OCI-LY1 (cell line): ENCODE data around the gene MTOR.

ENCODE experiments used
- H2AFZ ChIP-seq: fragments of 200-600 bp; sonication (generic), shearing (Covaris generic); 2 replicates; pipeline ENCODE4 v1.6.0; 2014; ENCODE audit warnings: antibody characterized with exemption, mild to moderate bottlenecking, low read length
- H3F3A ChIP-seq: fragments of 200-600 bp; sonication (generic), shearing (Covaris generic); 2 replicates; pipeline ENCODE4 v1.6.0; 2014; ENCODE audit warnings: mild to moderate bottlenecking, antibody characterized with exemption, low read length, moderate library complexity; ENCODE audit not compliant: insufficient read depth
- H3K27ac ChIP-seq: fragments of 200-600 bp; sonication (generic); 2 replicates; pipeline ENCODE4 v1.5.1; 2014; ENCODE audit warnings: low read length, mixed run types, mild to moderate bottlenecking, low read depth; ENCODE audit not compliant: poor library complexity, severe bottlenecking
- H3K27me3 ChIP-seq: fragments of 200-600 bp; sonication (generic); 2 replicates; pipeline ENCODE4 v1.6.0; 2014; ENCODE audit warnings: antibody characterized with exemption, mild to moderate bottlenecking, low read length, moderate library complexity; ENCODE audit not compliant: insufficient read depth
- H3K36me3 ChIP-seq: fragments of 200-600 bp; sonication (generic); 2 replicates; pipeline ENCODE4 v1.6.1; 2014; ENCODE audit warnings: mild to moderate bottlenecking, antibody characterized with exemption, low read length, moderate library complexity, mixed read lengths; ENCODE audit not compliant: insufficient read depth
- H3K4me1 ChIP-seq: fragments of 200-600 bp; sonication (generic); 2 replicates; pipeline ENCODE4 v1.5.1; 2014; ENCODE audit warnings: mild to moderate bottlenecking, low read length, moderate library complexity; ENCODE audit not compliant: insufficient read depth, severe bottlenecking
- H3K4me2 ChIP-seq: fragments of 200-600 bp; sonication (generic), shearing (Covaris generic); 2 replicates; pipeline ENCODE4 v1.6.1; 2014; ENCODE audit warnings: low read length
- H3K4me3 ChIP-seq: fragments of 200-600 bp; sonication (generic); 2 replicates; pipeline ENCODE4 v1.5.1; 2014; ENCODE audit warnings: low read length, low read depth, mild to moderate bottlenecking, mixed read lengths; ENCODE audit not compliant: poor library complexity, severe bottlenecking
- H3K79me2 ChIP-seq: fragments of 200-600 bp; shearing (Covaris generic); 2 replicates; pipeline ENCODE4 v1.6.1; 2016; ENCODE audit warnings: mixed run types, low read length, mixed read lengths; ENCODE audit not compliant: insufficient read depth
- H3K9ac ChIP-seq: fragments of 200-600 bp; sonication (generic), shearing (Covaris generic); 2 replicates; pipeline ENCODE4 v1.6.1; 2014; ENCODE audit warnings: mild to moderate bottlenecking, low read length, mixed read lengths
- H3K9me2 ChIP-seq: fragments of 200-600 bp; sonication (generic), shearing (Covaris generic); 2 replicates; pipeline ENCODE4 v1.6.1; 2014; ENCODE audit warnings: low read depth, mild to moderate bottlenecking, low read length, mixed read lengths
- H3K9me3 ChIP-seq: fragments of 200-600 bp; shearing (Covaris generic); 2 replicates; pipeline ENCODE4 v1.6.1; 2014; ENCODE audit warnings: low read length, mixed read lengths
- H4K20me1 ChIP-seq: fragments of 200-600 bp; sonication (generic), shearing (Covaris generic); 2 replicates; pipeline ENCODE4 v1.6.0; 2016; ENCODE audit warnings: mild to moderate bottlenecking, low read length; ENCODE audit not compliant: insufficient read depth
- EZH2 ChIP-seq: fragments of 200-600 bp; sonication (generic), shearing (Covaris generic); IDR thresholded peaks from 2 replicates; pipeline ENCODE4 v1.8.0; 2017; ENCODE audit warnings: borderline replicate concordance, mixed run types, mild to moderate bottlenecking, antibody characterized with exemption, low read length, moderate library complexity, mixed read lengths
- TF ChIP-seq, protein P1 (sequence below): fragments of 200-600 bp; sonication (generic), shearing (Covaris generic); IDR thresholded peaks from 2 replicates; pipeline ENCODE4 v1.5.1; 2017; ENCODE audit warnings: mild to moderate bottlenecking, antibody characterized with exemption, low read length, moderate library complexity, mixed read lengths

The MTOR gene

GRCh38 chr1:11157394-11157793, 105.0 kb downstream of the MTOR start:
- H3K36me3 ChIP-seq = peaks cover 54% of the 10 kb centered on the region
- no peak overlapping the region for H2AFZ ChIP-seq
- H4K20me1 ChIP-seq = no peaks in the 10 kb centered on the region
- no peaks in the 10 kb centered on the region for H3K9me2 ChIP-seq
- H3K27me3 ChIP-seq = no peaks in the 10 kb centered on the region
- H3K9ac ChIP-seq = no peak overlapping the region
- H3K27ac ChIP-seq = no peak overlapping the region
- TF ChIP-seq EZH2 = no peak
- TF ChIP-seq, protein P1, sequence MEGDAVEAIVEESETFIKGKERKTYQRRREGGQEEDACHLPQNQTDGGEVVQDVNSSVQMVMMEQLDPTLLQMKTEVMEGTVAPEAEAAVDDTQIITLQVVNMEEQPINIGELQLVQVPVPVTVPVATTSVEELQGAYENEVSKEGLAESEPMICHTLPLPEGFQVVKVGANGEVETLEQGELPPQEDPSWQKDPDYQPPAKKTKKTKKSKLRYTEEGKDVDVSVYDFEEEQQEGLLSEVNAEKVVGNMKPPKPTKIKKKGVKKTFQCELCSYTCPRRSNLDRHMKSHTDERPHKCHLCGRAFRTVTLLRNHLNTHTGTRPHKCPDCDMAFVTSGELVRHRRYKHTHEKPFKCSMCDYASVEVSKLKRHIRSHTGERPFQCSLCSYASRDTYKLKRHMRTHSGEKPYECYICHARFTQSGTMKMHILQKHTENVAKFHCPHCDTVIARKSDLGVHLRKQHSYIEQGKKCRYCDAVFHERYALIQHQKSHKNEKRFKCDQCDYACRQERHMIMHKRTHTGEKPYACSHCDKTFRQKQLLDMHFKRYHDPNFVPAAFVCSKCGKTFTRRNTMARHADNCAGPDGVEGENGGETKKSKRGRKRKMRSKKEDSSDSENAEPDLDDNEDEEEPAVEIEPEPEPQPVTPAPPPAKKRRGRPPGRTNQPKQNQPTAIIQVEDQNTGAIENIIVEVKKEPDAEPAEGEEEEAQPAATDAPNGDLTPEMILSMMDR = no peak
- H3K4me2 ChIP-seq = no peak overlapping the region
- no peaks in the 10 kb centered on the region for H3K79me2 ChIP-seq
- no peaks in the 10 kb centered on the region for H3F3A ChIP-seq
- H3K9me3 ChIP-seq = no peaks in the 10 kb centered on the region
- H3K4me1 ChIP-seq = peaks cover 7% of the 10 kb centered on the region
- H3K4me3 ChIP-seq = no peak overlapping the region

GRCh38 chr1:11156963-11157362, 105.4 kb downstream of the MTOR start:
- Histone ChIP-seq H3K9ac (no peak overlapping the region), H3K4me2 (no peak overlapping the region), H3K9me3 (no peaks in the 10 kb centered on the region), H3F3A (no peaks in the 10 kb centered on the region), H3K4me1 (peaks cover 7% of the 10 kb centered on the region), H3K79me2 (no peaks in the 10 kb centered on the region), H2AFZ (no peak overlapping the region), H3K27ac (no peak overlapping the region), H3K9me2 (no peaks in the 10 kb centered on the region), H3K36me3 (peaks cover 56% of the 10 kb centered on the region), H4K20me1 (no peaks in the 10 kb centered on the region), H3K4me3 (no peak overlapping the region), H3K27me3 (no peaks in the 10 kb centered on the region)
- TF ChIP-seq EZH2 = no peak
- TF ChIP-seq, protein P1 = no peak

GRCh38 chr1:11156441-11156840, 105.9 kb downstream of the MTOR start:
- no peaks in the 10 kb centered on the region for H3K79me2 ChIP-seq
- peaks cover 7% of the 10 kb centered on the region for H3K4me1 ChIP-seq
- no peak overlapping the region for H2AFZ ChIP-seq
- peaks cover 61% of the 10 kb centered on the region for H3K36me3 ChIP-seq
- no peaks in the 10 kb centered on the region for H3K9me3 ChIP-seq
- TF ChIP-seq EZH2 = no peak
- TF ChIP-seq, protein P1 = no peak
- H3K27me3 ChIP-seq = no peaks in the 10 kb centered on the region
- no peaks in the 10 kb centered on the region for H4K20me1 ChIP-seq
- no peaks in the 10 kb centered on the region for H3F3A ChIP-seq
- no peak overlapping the region for H3K4me2 ChIP-seq
- no peak overlapping the region for H3K4me3 ChIP-seq
- H3K9me2 ChIP-seq = no peaks in the 10 kb centered on the region
- no peak overlapping the region for H3K27ac ChIP-seq
- no peak overlapping the region for H3K9ac ChIP-seq
